Measurements from ENCODE around the gene TTC19.

Gene TTC19

GRCh38 chr17:15957608-15958307 is 41.9 kb upstream of the TTC19 start:
- Histone ChIP-seq H2AFZ (ENCODE audit: low read depth, low read length) (no peak overlapping the region), H3K4me3 (ENCODE audit: insufficient read depth in 1 of 2, low read depth in 1 of 2, low read length in 2 of 2) (no peak overlapping the region), H3K4ac (ENCODE audit: low read depth in 1 of 2, low read length in 2 of 2) (peak overlapping the region in 1 of 2 experiments; percentile 68), H3K4me1 (ENCODE audit: control insufficient read depth, insufficient read depth, low read depth, low read length) (peaks cover 17% of the 10 kb centered on the region), H2BK15ac (ENCODE audit: low read depth, poor library complexity, severe bottlenecking) (no peak overlapping the region), H2BK120ac (ENCODE audit: low read depth, low read length) (no peak overlapping the region), H3K36me3 (ENCODE audit: control insufficient read depth in 1 of 2, insufficient read depth in 2 of 2, low read depth in 1 of 2, low read length in 2 of 2) (no peaks in the 10 kb centered on the region), H4K91ac (ENCODE audit: low read length) (peak overlapping the region; percentile 94), H2BK12ac (ENCODE audit: low read length in 2 of 2) (no peak overlapping the region), H3K27ac (ENCODE audit: low read length, poor library complexity, severe bottlenecking) (no peak overlapping the region), H3K79me1 (replicated peaks; ENCODE audit: low read length, poor library complexity, severe bottlenecking) (no peaks in the 10 kb centered on the region), H3K9ac (ENCODE audit: low read length) (no peak overlapping the region), H3K27me3 (ENCODE audit: control insufficient read depth in 1 of 2, insufficient read depth in 1 of 2, low read length in 2 of 2) (no peaks in the 10 kb centered on the region), H3K14ac (ENCODE audit: low read length in 2 of 2) (no peak overlapping the region), H4K8ac (ENCODE audit: low read length) (peak overlapping the region; percentile 84), H3K9me3 (ENCODE audit: control insufficient read depth, low read length) (no peaks in the 10 kb centered on the region), H2AK5ac (ENCODE audit: low read length, severe bottlenecking) (peak overlapping the region; percentile 59), H3K23ac (ENCODE audit: low read length in 2 of 2) (no peak overlapping the region), H2BK5ac (ENCODE audit: low read depth, low read length, poor library complexity, severe bottlenecking) (no peak overlapping the region), H3K4me2 (ENCODE audit: low read length, poor library complexity, severe bottlenecking) (no peak overlapping the region), H3K18ac (ENCODE audit: low read depth in 1 of 2, low read length in 2 of 2) (no peak overlapping the region)
- 97% methylated on average over 18 of the region's 19 CpGs for WGBS
- no peak for DNase-seq

GRCh38 chr17:15958484-15958854 is 41.2 kb upstream of the TTC19 start:
- Histone ChIP-seq H3K4me2 (ENCODE audit: low read length, poor library complexity, severe bottlenecking) (no peak overlapping the region), H2BK5ac (ENCODE audit: low read depth, low read length, poor library complexity, severe bottlenecking) (no peak overlapping the region), H3K27me3 (ENCODE audit: control insufficient read depth in 1 of 2, insufficient read depth in 1 of 2, low read length in 2 of 2) (no peaks in the 10 kb centered on the region), H3K18ac (ENCODE audit: low read depth in 1 of 2, low read length in 2 of 2) (peak overlapping the region; percentile 26 to 48), H2AFZ (ENCODE audit: low read depth, low read length) (no peak overlapping the region), H3K27ac (ENCODE audit: low read length, poor library complexity, severe bottlenecking) (peak overlapping the region; percentile 92), H2AK5ac (ENCODE audit: low read length, severe bottlenecking) (peak overlapping the region; percentile 33), H2BK15ac (ENCODE audit: low read depth, poor library complexity, severe bottlenecking) (peak overlapping the region; percentile 39), H3K4me3 (ENCODE audit: insufficient read depth in 1 of 2, low read depth in 1 of 2, low read length in 2 of 2) (peak overlapping the region in 1 of 2 experiments; percentile 59), H3K9me3 (ENCODE audit: control insufficient read depth, low read length) (no peaks in the 10 kb centered on the region), H3K36me3 (ENCODE audit: control insufficient read depth in 1 of 2, insufficient read depth in 2 of 2, low read depth in 1 of 2, low read length in 2 of 2) (no peaks in the 10 kb centered on the region), H3K4me1 (ENCODE audit: control insufficient read depth, insufficient read depth, low read depth, low read length) (peaks cover 13% of the 10 kb centered on the region), H2BK12ac (ENCODE audit: low read length in 2 of 2) (peak overlapping the region; percentile 59 to 84), H3K14ac (ENCODE audit: low read length in 2 of 2) (no peak overlapping the region), H4K91ac (ENCODE audit: low read length) (peak overlapping the region; percentile 94), H4K8ac (ENCODE audit: low read length) (peak overlapping the region; percentile 84), H3K4ac (ENCODE audit: low read depth in 1 of 2, low read length in 2 of 2) (peak overlapping the region in 1 of 2 experiments; percentile 68), H3K79me1 (replicated peaks; ENCODE audit: low read length, poor library complexity, severe bottlenecking) (no peaks in the 10 kb centered on the region), H3K23ac (ENCODE audit: low read length in 2 of 2) (no peak overlapping the region), H2BK120ac (ENCODE audit: low read depth, low read length) (peak overlapping the region; percentile 64), H3K9ac (ENCODE audit: low read length) (peak overlapping the region; percentile 87)
- DNase-seq = no peak
- WGBS = 83% methylated on average over 4 of the region's 4 CpGs

- peak overlapping the region; percentile 16 for H4K91ac ChIP-seq (ENCODE audit: low read length)
- peaks cover 8% of the 10 kb centered on the region for H3K79me1 ChIP-seq (replicated peaks; ENCODE audit: low read length, poor library complexity, severe bottlenecking)
- peak overlapping the region; percentile 7 to 97 for H3K4ac ChIP-seq (ENCODE audit: low read depth in 1 of 2, low read length in 2 of 2)
- no peak overlapping the region for H3K9ac ChIP-seq (ENCODE audit: low read length)
- H2BK15ac ChIP-seq (ENCODE audit: low read depth, poor library complexity, severe bottlenecking) = peak overlapping the region; percentile 45
- H3K23ac ChIP-seq (ENCODE audit: low read length in 2 of 2) = no peak overlapping the region
- peak overlapping the region; percentile 51 for H3K27ac ChIP-seq (ENCODE audit: low read length, poor library complexity, severe bottlenecking)
- no peaks in the 10 kb centered on the region for H3K36me3 ChIP-seq (ENCODE audit: control insufficient read depth in 1 of 2, insufficient read depth in 2 of 2, low read depth in 1 of 2, low read length in 2 of 2)
- no peak overlapping the region for H4K8ac ChIP-seq (ENCODE audit: low read length)
- H3K14ac ChIP-seq (ENCODE audit: low read length in 2 of 2) = peak overlapping the region in 1 of 2 experiments; percentile 35
- peak overlapping the region; percentile 48 for H2BK5ac ChIP-seq (ENCODE audit: low read depth, low read length, poor library complexity, severe bottlenecking)
- no peaks in the 10 kb centered on the region for H3K9me3 ChIP-seq (ENCODE audit: control insufficient read depth, low read length)
- H3K4me2 ChIP-seq (ENCODE audit: low read length, poor library complexity, severe bottlenecking) = no peak overlapping the region
- 87% methylated on average over 4 of the region's 4 CpGs for WGBS
- H3K18ac ChIP-seq (ENCODE audit: low read depth in 1 of 2, low read length in 2 of 2) = peak overlapping the region; percentile 8 to 94
- H3K4me1 ChIP-seq (ENCODE audit: control insufficient read depth, insufficient read depth, low read depth, low read length) = peaks cover 33% of the 10 kb centered on the region
- peak overlapping the region; percentile 41 to 88 for H2BK12ac ChIP-seq (ENCODE audit: low read length in 2 of 2)
- no peak for DNase-seq
- H3K4me3 ChIP-seq (ENCODE audit: insufficient read depth in 1 of 2, low read depth in 1 of 2, low read length in 2 of 2) = no peak overlapping the region
- H3K27me3 ChIP-seq (ENCODE audit: control insufficient read depth in 1 of 2, insufficient read depth in 1 of 2, low read length in 2 of 2) = no peaks in the 10 kb centered on the region
- H2AK5ac ChIP-seq (ENCODE audit: low read length, severe bottlenecking) = peak overlapping the region; percentile 45
- H2AFZ ChIP-seq (ENCODE audit: low read depth, low read length) = peak overlapping the region; percentile 57
- no peak overlapping the region for H2BK120ac ChIP-seq (ENCODE audit: low read depth, low read length)
These were observed 35.9 kb upstream of the TTC19 start for GRCh38 chr17:15963670-15964110.

GRCh38 chr17:15965528-15965927 is 34.1 kb upstream of the TTC19 start:
- Histone ChIP-seq H3K9ac (ENCODE audit: low read length) (no peak overlapping the region), H3K4me1 (ENCODE audit: control insufficient read depth, insufficient read depth, low read depth, low read length) (peaks cover 32% of the 10 kb centered on the region), H2AFZ (ENCODE audit: low read depth, low read length) (no peak overlapping the region), H3K23ac (ENCODE audit: low read length in 2 of 2) (peak overlapping the region in 1 of 2 experiments; percentile 57), H3K27me3 (ENCODE audit: control insufficient read depth in 1 of 2, insufficient read depth in 1 of 2, low read length in 2 of 2) (no peaks in the 10 kb centered on the region), H3K9me3 (ENCODE audit: control insufficient read depth, low read length) (no peaks in the 10 kb centered on the region), H3K4me3 (ENCODE audit: insufficient read depth in 1 of 2, low read depth in 1 of 2, low read length in 2 of 2) (no peak overlapping the region), H2BK120ac (ENCODE audit: low read depth, low read length) (peak overlapping the region; percentile 90), H3K18ac (ENCODE audit: low read depth in 1 of 2, low read length in 2 of 2) (peak overlapping the region; percentile 28 to 66), H3K79me1 (replicated peaks; ENCODE audit: low read length, poor library complexity, severe bottlenecking) (peaks cover 17% of the 10 kb centered on the region), H2BK5ac (ENCODE audit: low read depth, low read length, poor library complexity, severe bottlenecking) (peak overlapping the region; percentile 1), H4K91ac (ENCODE audit: low read length) (peak overlapping the region; percentile 84), H3K4me2 (ENCODE audit: low read length, poor library complexity, severe bottlenecking) (no peak overlapping the region), H3K14ac (ENCODE audit: low read length in 2 of 2) (peak overlapping the region in 1 of 2 experiments; percentile 18), H3K27ac (ENCODE audit: low read length, poor library complexity, severe bottlenecking) (peak overlapping the region; percentile 88), H2BK15ac (ENCODE audit: low read depth, poor library complexity, severe bottlenecking) (peak overlapping the region; percentile 73), H3K36me3 (ENCODE audit: control insufficient read depth in 1 of 2, insufficient read depth in 2 of 2, low read depth in 1 of 2, low read length in 2 of 2) (peaks cover 0 to 3% of the 10 kb centered on the region in 2 experiments), H3K4ac (ENCODE audit: low read depth in 1 of 2, low read length in 2 of 2) (peak overlapping the region; percentile 19 to 77), H2BK12ac (ENCODE audit: low read length in 2 of 2) (peak overlapping the region; percentile 51 to 84), H2AK5ac (ENCODE audit: low read length, severe bottlenecking) (peak overlapping the region; percentile 87), H4K8ac (ENCODE audit: low read length) (peak overlapping the region; percentile 81)
- WGBS = 76% methylated on average over 6 of the region's 6 CpGs
- no peak for DNase-seq

Data from mesenchymal stem cell (in vitro differentiated cells and primary cell).